CD4-positive, alpha-beta T cell (primary cell): ENCODE measurements around the gene LDLRAD4. TPM values are rescaled to one million over a fixed set of nuclear protein-coding genes. Genes with fewer than 3 reads are reported as not detected.
A peak's percentile ranks its signal among the peaks of the same experiment; 100 is the strongest.

ENCODE experiments used
- ATAC-seq: fragments of 200-7000 bp; cut with Tn5 transposase; one replicate; pipeline ENCODE4 v1.10.0; 2022; ENCODE audit warnings: mild to moderate bottlenecking; ENCODE audit not compliant: poor library complexity
- CTCF ChIA-PET: fragments of 350-600 bp; sonication (Branson Sonifier 250); formaldehyde crosslinking; loops from one replicate; lab custom pipeline; 2021; ENCODE audit warnings: antibody characterized with exemption, inconsistent platforms; lab: Charles Lee
- POLR2A ChIA-PET: fragments of 350-600 bp; sonication (Branson Sonifier 250); formaldehyde crosslinking; loops from one replicate; lab custom pipeline; 2021; ENCODE audit warnings: antibody characterized with exemption, inconsistent platforms; lab: Charles Lee
- DNase-seq, 14 experiments: peaks; one replicate each; pipeline ENCODE4 v3.0.0-alpha.2; 2013 to 2020; ENCODE audit warnings: mixed read lengths in 2 of 14
- H3K27ac ChIP-seq, 2 donors: one replicate each; pipeline versions ENCODE4 v1.5.1 to v1.7.0; 2013; ENCODE audit warnings: low read length in 2 of 2, low read depth in 1 of 2, mild to moderate bottlenecking in 1 of 2
- H3K27me3 ChIP-seq, 2 experiments: 1 replicate in 1 of 2; 2 replicates in 1 of 2; pipeline versions ENCODE4 v1.6.1 to v1.7.0; 2013; ENCODE audit warnings: low read length in 2 of 2, control low read depth in 1 of 2, mild to moderate bottlenecking in 1 of 2, moderate library complexity in 1 of 2; ENCODE audit not compliant: insufficient read depth in 2 of 2, control insufficient read depth in 1 of 2
- H3K36me3 ChIP-seq: one replicate; pipeline ENCODE4 v1.6.1; 2013; ENCODE audit warnings: low read length, control low read depth; ENCODE audit not compliant: insufficient read depth
- H3K4me1 ChIP-seq: one replicate; pipeline ENCODE4 v1.6.1; 2013; ENCODE audit warnings: low read length, control low read depth; ENCODE audit not compliant: insufficient read depth
- H3K4me3 ChIP-seq: one replicate; pipeline ENCODE4 v1.5.1; 2013; ENCODE audit warnings: mild to moderate bottlenecking, low read length, moderate library complexity
- H3K9me3 ChIP-seq, 2 experiments: 1 replicate in 1 of 2; 2 replicates in 1 of 2; pipeline versions ENCODE4 v1.6.1 to v1.7.0; 2013; ENCODE audit warnings: low read length in 2 of 2, mild to moderate bottlenecking in 2 of 2, control low read depth in 1 of 2, moderate library complexity in 1 of 2; ENCODE audit not compliant: control insufficient read depth in 1 of 2, insufficient read depth in 1 of 2
- H3K27ac Mint-ChIP-seq: one replicate; pipeline ENCODE4 v1.8.0; 2020; ENCODE audit warnings: mixed read lengths
- H3K27me3 Mint-ChIP-seq: one replicate; pipeline ENCODE4 v1.8.0; 2021; ENCODE audit warnings: mixed read lengths
- H3K36me3 Mint-ChIP-seq: one replicate; pipeline ENCODE4 v1.8.0; 2021; ENCODE audit warnings: low read depth, mixed read lengths
- H3K4me1 Mint-ChIP-seq: one replicate; pipeline ENCODE4 v1.8.0; 2021; ENCODE audit warnings: low read depth, mixed read lengths
- H3K4me3 Mint-ChIP-seq: one replicate; pipeline ENCODE4 v1.8.0; 2020; ENCODE audit warnings: mild to moderate bottlenecking, mixed read lengths
- H3K9me3 Mint-ChIP-seq: one replicate; pipeline ENCODE4 v1.8.0; 2020; ENCODE audit warnings: mixed read lengths
- CTCF ChIP-seq: fragments of 200-600 bp; IDR thresholded peaks from one replicate; pipeline ENCODE4 v1.8.0; 2022; ENCODE audit warnings: antibody characterized with exemption, mild to moderate bottlenecking
- intact Hi-C, 2 experiments: fragments of 100-400 bp; cut with DNase I in 1 of 2; cut with micrococcal nuclease in 1 of 2; formaldehyde crosslinking; loops; one replicate each; pipeline versions ENCODE4 v1.15.1 to v1.9.0; 2023 to 2025; cut with DNase I, micrococcal nuclease
- total RNA-seq, 174 experiments: library from RNA in 2 of 174; stranded (reverse) in 2 of 174; gene quantifications; one replicate each; pipeline ENCODE4 v1.2.3 and lab custom pipeline; 2021 to 2026

Gene LDLRAD4
- total RNA-seq, 2 experiments from 2014 or later, result 51.9 to 52.7 TPM

- intact Hi-C loops, result no loop called here
- peak overlapping the region in 1 of 2 donors; percentile 19 for H3K27ac ChIP-seq
- POLR2A ChIA-PET, result no interaction called here
- peaks cover 27% of the 10 kb centered on the region for H3K36me3 ChIP-seq
- no peak for TF ChIP-seq CTCF
- Mint-ChIP-seq H3K27me3 (no peaks in the 10 kb centered on the region), H3K36me3 (peaks cover 71% of the 10 kb centered on the region), H3K4me1 (peaks cover 55% of the 10 kb centered on the region), H3K27ac (peak overlapping the region; percentile 77), H3K9me3 (no peaks in the 10 kb centered on the region), H3K4me3 (no peak overlapping the region)
- DNase-seq (no peak), ATAC-seq (no peak)
- H3K4me1 ChIP-seq, result peaks cover 27% of the 10 kb centered on the region
- CTCF ChIA-PET, result no interaction called here
- H3K4me3 ChIP-seq, result no peak overlapping the region
- peaks cover 0 to 13% of the 10 kb centered on the region in 2 experiments for H3K9me3 ChIP-seq
- no peaks in the 10 kb centered on the region for H3K27me3 ChIP-seq
Measured at GRCh38 chr18:13481820-13482617, 263.5 kb downstream of the LDLRAD4 start.

GRCh38 chr18:13482618-13482945 is 264.0 kb downstream of the LDLRAD4 start:
- POLR2A ChIA-PET, result no interaction called here
- peak overlapping the region; percentile 77 for H3K27ac Mint-ChIP-seq
- peaks cover 71% of the 10 kb centered on the region for H3K36me3 Mint-ChIP-seq
- Histone ChIP-seq H3K36me3 (peaks cover 29% of the 10 kb centered on the region), H3K27me3 (no peaks in the 10 kb centered on the region), H3K27ac (peak overlapping the region in 1 of 2 donors; percentile 19), H3K9me3 (peaks cover 0 to 13% of the 10 kb centered on the region in 2 experiments), H3K4me3 (no peak overlapping the region), H3K4me1 (peaks cover 27% of the 10 kb centered on the region)
- DNase-seq (no peak), ATAC-seq (no peak)
- intact Hi-C loops, result no loop called here
- no peaks in the 10 kb centered on the region for H3K27me3 Mint-ChIP-seq
- no peaks in the 10 kb centered on the region for H3K9me3 Mint-ChIP-seq
- CTCF ChIA-PET, result no interaction called here
- no peak for TF ChIP-seq CTCF
- H3K4me1 Mint-ChIP-seq, result peaks cover 58% of the 10 kb centered on the region
- H3K4me3 Mint-ChIP-seq, result no peak overlapping the region

- ChIA-PET POLR2A (no interaction called here), CTCF (no interaction called here)
- H3K36me3 Mint-ChIP-seq, result peaks cover 71% of the 10 kb centered on the region
- H3K27me3 Mint-ChIP-seq, result no peaks in the 10 kb centered on the region
- no peak overlapping the region for H3K4me3 Mint-ChIP-seq
- Histone ChIP-seq H3K4me1 (peaks cover 27% of the 10 kb centered on the region), H3K27me3 (no peaks in the 10 kb centered on the region), H3K27ac (no peak overlapping the region), H3K4me3 (no peak overlapping the region), H3K36me3 (peaks cover 32% of the 10 kb centered on the region), H3K9me3 (peaks cover 0 to 13% of the 10 kb centered on the region in 2 experiments)
- no peak for DNase-seq
- peak overlapping the region; percentile 77 for H3K27ac Mint-ChIP-seq
- peaks cover 58% of the 10 kb centered on the region for H3K4me1 Mint-ChIP-seq
- TF ChIP-seq CTCF, result no peak
- no peaks in the 10 kb centered on the region for H3K9me3 Mint-ChIP-seq
- intact Hi-C loops, result no loop called here
- ATAC-seq, result no peak
Measured at GRCh38 chr18:13483316-13484270, 265.0 kb downstream of the LDLRAD4 start.
